ENCODE measurements around the gene DGKI.

DNA sequence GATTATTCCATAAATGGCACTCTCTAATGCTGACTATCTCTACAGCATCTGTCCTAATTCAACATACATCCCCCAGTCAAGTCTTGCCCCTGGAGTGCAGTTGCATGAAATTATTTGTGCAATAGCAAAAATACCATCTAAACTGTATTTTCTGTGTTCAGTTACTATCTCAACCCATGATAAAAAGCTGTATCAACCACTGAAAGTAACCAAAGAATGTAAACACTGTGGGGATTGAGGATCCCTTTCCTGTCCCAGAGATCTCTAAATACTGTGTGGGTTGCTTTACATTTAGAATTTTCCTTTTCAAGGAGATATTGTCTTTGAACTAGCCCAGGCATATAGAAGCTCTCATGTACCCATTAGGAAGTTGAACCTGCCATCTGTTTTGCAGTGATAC lies 23.9 kb upstream of the DGKI start:
- TF ChIP-seq, protein P1, sequence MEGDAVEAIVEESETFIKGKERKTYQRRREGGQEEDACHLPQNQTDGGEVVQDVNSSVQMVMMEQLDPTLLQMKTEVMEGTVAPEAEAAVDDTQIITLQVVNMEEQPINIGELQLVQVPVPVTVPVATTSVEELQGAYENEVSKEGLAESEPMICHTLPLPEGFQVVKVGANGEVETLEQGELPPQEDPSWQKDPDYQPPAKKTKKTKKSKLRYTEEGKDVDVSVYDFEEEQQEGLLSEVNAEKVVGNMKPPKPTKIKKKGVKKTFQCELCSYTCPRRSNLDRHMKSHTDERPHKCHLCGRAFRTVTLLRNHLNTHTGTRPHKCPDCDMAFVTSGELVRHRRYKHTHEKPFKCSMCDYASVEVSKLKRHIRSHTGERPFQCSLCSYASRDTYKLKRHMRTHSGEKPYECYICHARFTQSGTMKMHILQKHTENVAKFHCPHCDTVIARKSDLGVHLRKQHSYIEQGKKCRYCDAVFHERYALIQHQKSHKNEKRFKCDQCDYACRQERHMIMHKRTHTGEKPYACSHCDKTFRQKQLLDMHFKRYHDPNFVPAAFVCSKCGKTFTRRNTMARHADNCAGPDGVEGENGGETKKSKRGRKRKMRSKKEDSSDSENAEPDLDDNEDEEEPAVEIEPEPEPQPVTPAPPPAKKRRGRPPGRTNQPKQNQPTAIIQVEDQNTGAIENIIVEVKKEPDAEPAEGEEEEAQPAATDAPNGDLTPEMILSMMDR (IDR thresholded peaks at IDR 0.05), result no peak
- TF ChIP-seq POLR2A (IDR thresholded peaks at IDR 0.05), result no peak

All from thyroid gland (tissue), 4 donors.